Activated CD4-positive, alpha-beta memory T cell treated with anti-CD3 and anti-CD28 coated beads, Interleukin-2, amount 10 ng/mL, durations not matched to agents 7 days and 5 days (primary cell): ENCODE measurements around the gene GSTA5. TPM values are rescaled to one million over a fixed set of nuclear protein-coding genes. Genes with fewer than 3 reads are reported as not detected.
A peak's percentile ranks its signal among the peaks of the same experiment; 100 is the strongest.
"Not testable (repeated sequence)": the region's sequence is repeated elsewhere in the genome, so short reads cannot be mapped to it uniquely, and the experiment has no call there.

Experiments used
- CTCF ChIA-PET: fragments of 350-600 bp; sonication (Branson Sonifier 250); formaldehyde crosslinking; loops from one replicate; lab custom pipeline; 2021; ENCODE audit warnings: antibody characterized with exemption, inconsistent platforms; lab: Charles Lee
- POLR2A ChIA-PET: fragments of 350-600 bp; sonication (Branson Sonifier 250); formaldehyde crosslinking; loops from one replicate; lab custom pipeline; 2021; ENCODE audit warnings: antibody characterized with exemption; lab: Charles Lee
- DNase-seq: peaks from one replicate; pipeline ENCODE4 v3.0.0-alpha.2; 2020
- H3K27ac Mint-ChIP-seq: one replicate; pipeline ENCODE4 v1.8.0; 2021; ENCODE audit warnings: mild to moderate bottlenecking, mixed read lengths
- H3K27me3 Mint-ChIP-seq: one replicate; pipeline ENCODE4 v1.8.0; 2021; ENCODE audit warnings: mixed read lengths
- H3K36me3 Mint-ChIP-seq: one replicate; pipeline ENCODE4 v1.8.0; 2021; ENCODE audit warnings: low read depth, mixed read lengths
- H3K4me1 Mint-ChIP-seq: one replicate; pipeline ENCODE4 v1.8.0; 2021; ENCODE audit warnings: mixed read lengths
- H3K4me3 Mint-ChIP-seq: one replicate; pipeline ENCODE4 v1.8.0; 2021; ENCODE audit warnings: mild to moderate bottlenecking, mixed read lengths
- H3K9me3 Mint-ChIP-seq: one replicate; pipeline ENCODE4 v1.8.0; 2021; ENCODE audit warnings: mixed read lengths
- total RNA-seq, 2 experiments: library from RNA; stranded (reverse); gene quantifications; one replicate each; pipeline ENCODE4 v1.2.3, GENCODE V29; 2021

Gene GSTA5
- total RNA-seq, 2 experiments from 2014 or later = not detected

- Mint-ChIP-seq H3K36me3 (no peaks in the 10 kb centered on the region), H3K27ac (no peak overlapping the region), H3K9me3 (no peaks in the 10 kb centered on the region), H3K27me3 (no peaks in the 10 kb centered on the region), H3K4me1 (no peaks in the 10 kb centered on the region), H3K4me3 (no peak overlapping the region)
- DNase-seq = no peak
- ChIA-PET POLR2A (no interaction called here), CTCF (no interaction called here)
Observed at GRCh38 chr6:52826513-52826912, 14.1 kb downstream of the GSTA5 start.

- H3K27me3 Mint-ChIP-seq, H3K4me3 Mint-ChIP-seq: not testable (repeated sequence)
Observed at GRCh38 chr6:52825900-52826459, 14.6 kb downstream of the GSTA5 start.

GRCh38 chr6:52825270-52825793 lies 15.3 kb downstream of the GSTA5 start:
- not testable (repeated sequence) for H3K4me1 Mint-ChIP-seq

More at GRCh38 chr6:52825900-52826459, 14.6 kb downstream of the GSTA5 start:
- H3K27ac Mint-ChIP-seq, H3K36me3 Mint-ChIP-seq, CTCF ChIA-PET, DNase-seq, H3K4me1 Mint-ChIP-seq, POLR2A ChIA-PET, H3K9me3 Mint-ChIP-seq: not testable (repeated sequence)

GRCh38 chr6:52821842-52822241 lies 18.8 kb downstream of the GSTA5 start:
- DNase-seq = no peak
- H3K4me1 Mint-ChIP-seq = no peaks in the 10 kb centered on the region
- H3K9me3 Mint-ChIP-seq = no peaks in the 10 kb centered on the region
- CTCF ChIA-PET = no interaction called here
- no peaks in the 10 kb centered on the region for H3K27me3 Mint-ChIP-seq
- no peak overlapping the region for H3K4me3 Mint-ChIP-seq
- no peak overlapping the region for H3K27ac Mint-ChIP-seq
- POLR2A ChIA-PET = no interaction called here
- H3K36me3 Mint-ChIP-seq = no peaks in the 10 kb centered on the region

More at GRCh38 chr6:52825270-52825793, 15.3 kb downstream of the GSTA5 start:
- POLR2A ChIA-PET, CTCF ChIA-PET, H3K27ac Mint-ChIP-seq, H3K9me3 Mint-ChIP-seq, H3K4me3 Mint-ChIP-seq, H3K27me3 Mint-ChIP-seq, DNase-seq, H3K36me3 Mint-ChIP-seq: not testable (repeated sequence)

GRCh38 chr6:52820198-52820597 lies 20.4 kb downstream of the GSTA5 start:
- Mint-ChIP-seq H3K36me3 (no peaks in the 10 kb centered on the region), H3K4me3 (no peak overlapping the region), H3K9me3 (no peaks in the 10 kb centered on the region), H3K27me3 (no peaks in the 10 kb centered on the region), H3K27ac (no peak overlapping the region), H3K4me1 (no peaks in the 10 kb centered on the region)
- no peak for DNase-seq
- ChIA-PET CTCF (no interaction called here), POLR2A (no interaction called here)

- H3K9me3 Mint-ChIP-seq = no peaks in the 10 kb centered on the region
- no peaks in the 10 kb centered on the region for H3K4me1 Mint-ChIP-seq
- H3K27me3 Mint-ChIP-seq = peaks cover 4% of the 10 kb centered on the region
- no peak overlapping the region for H3K4me3 Mint-ChIP-seq
- peak; percentile 48 for DNase-seq
- ChIA-PET POLR2A (no interaction called here), CTCF (no interaction called here)
- H3K36me3 Mint-ChIP-seq = no peaks in the 10 kb centered on the region
- no peak overlapping the region for H3K27ac Mint-ChIP-seq
Observed at GRCh38 chr6:52815167-52816092, 25.2 kb downstream of the GSTA5 start.

GRCh38 chr6:52814545-52814944 lies 26.1 kb downstream of the GSTA5 start:
- DNase-seq, POLR2A ChIA-PET, H3K27ac Mint-ChIP-seq, H3K27me3 Mint-ChIP-seq, H3K4me1 Mint-ChIP-seq, H3K9me3 Mint-ChIP-seq, CTCF ChIA-PET, H3K4me3 Mint-ChIP-seq, H3K36me3 Mint-ChIP-seq: not testable (repeated sequence)

GRCh38 chr6:52809777-52810176 lies 30.8 kb downstream of the GSTA5 start:
- H3K9me3 Mint-ChIP-seq, H3K36me3 Mint-ChIP-seq, H3K4me3 Mint-ChIP-seq, H3K27ac Mint-ChIP-seq, DNase-seq, POLR2A ChIA-PET, H3K4me1 Mint-ChIP-seq: not testable (repeated sequence)
- peaks cover 20% of the 10 kb centered on the region for H3K27me3 Mint-ChIP-seq
- CTCF ChIA-PET = interaction anchor here (1.0 kb wide), 1 partner anchor 40 kb away, joined by 3 read pairs; no protein-coding TSS in a partner anchor

GRCh38 chr6:52808660-52809059 lies 32.0 kb downstream of the GSTA5 start:
- no peak overlapping the region for H3K4me3 Mint-ChIP-seq
- POLR2A ChIA-PET = no interaction called here
- no peak for DNase-seq
- H3K36me3 Mint-ChIP-seq = no peaks in the 10 kb centered on the region
- H3K4me1 Mint-ChIP-seq = no peaks in the 10 kb centered on the region
- no peak overlapping the region for H3K27ac Mint-ChIP-seq
- H3K9me3 Mint-ChIP-seq = no peaks in the 10 kb centered on the region
- peaks cover 20% of the 10 kb centered on the region for H3K27me3 Mint-ChIP-seq
- CTCF ChIA-PET = no interaction called here

GRCh38 chr6:52803668-52804255 lies 36.9 kb downstream of the GSTA5 start, which contains the start of gene GSTA1:
Gene GSTA1, minus strand, starts transcription at chr6:52803816. Its CDS starts 4,549 bp downstream, at chr6:52799267.
- H3K9me3 Mint-ChIP-seq, H3K36me3 Mint-ChIP-seq, H3K4me1 Mint-ChIP-seq, POLR2A ChIA-PET, H3K27ac Mint-ChIP-seq, DNase-seq, CTCF ChIA-PET, H3K4me3 Mint-ChIP-seq: not testable (repeated sequence)
- peaks cover 23% of the 10 kb centered on the region for H3K27me3 Mint-ChIP-seq

- ChIA-PET CTCF (no interaction called here), POLR2A (no interaction called here)
- Mint-ChIP-seq H3K27ac (no peak overlapping the region), H3K27me3 (peaks cover 20% of the 10 kb centered on the region), H3K4me3 (no peak overlapping the region), H3K9me3 (no peaks in the 10 kb centered on the region), H3K36me3 (no peaks in the 10 kb centered on the region), H3K4me1 (no peaks in the 10 kb centered on the region)
- DNase-seq = no peak
Observed at GRCh38 chr6:52802806-52803205, 37.8 kb downstream of the GSTA5 start.

GRCh38 chr6:52801188-52801841 lies 39.3 kb downstream of the GSTA5 start:
- no peak for DNase-seq
- Mint-ChIP-seq H3K9me3 (no peaks in the 10 kb centered on the region), H3K36me3 (no peaks in the 10 kb centered on the region), H3K27ac (no peak overlapping the region), H3K4me1 (no peaks in the 10 kb centered on the region), H3K27me3 (peaks cover 20% of the 10 kb centered on the region), H3K4me3 (no peak overlapping the region)
- POLR2A ChIA-PET = no interaction called here
- CTCF ChIA-PET = no interaction called here

- peaks cover 19% of the 10 kb centered on the region for H3K27me3 Mint-ChIP-seq
- POLR2A ChIA-PET, H3K4me3 Mint-ChIP-seq: not testable (repeated sequence)
Observed at GRCh38 chr6:52799272-52799671, 41.3 kb downstream of the GSTA5 start.

More at GRCh38 chr6:52799272-52799671, 41.3 kb downstream of the GSTA5 start:
- DNase-seq, H3K27ac Mint-ChIP-seq, H3K4me1 Mint-ChIP-seq, H3K36me3 Mint-ChIP-seq, H3K9me3 Mint-ChIP-seq, CTCF ChIA-PET: not testable (repeated sequence)
